ENCODE results near the gene PARVA. TPM values are rescaled to one million over a fixed set of nuclear protein-coding genes. Genes with fewer than 3 reads are reported as not detected.

PARVA gene
- total and polyA plus RNA-seq, 9 of the 15 experiments (the other 6 are each of a cell fraction or from before 2014, with no cell fraction given): 0.11 TPM; not detected in 8

DNA sequence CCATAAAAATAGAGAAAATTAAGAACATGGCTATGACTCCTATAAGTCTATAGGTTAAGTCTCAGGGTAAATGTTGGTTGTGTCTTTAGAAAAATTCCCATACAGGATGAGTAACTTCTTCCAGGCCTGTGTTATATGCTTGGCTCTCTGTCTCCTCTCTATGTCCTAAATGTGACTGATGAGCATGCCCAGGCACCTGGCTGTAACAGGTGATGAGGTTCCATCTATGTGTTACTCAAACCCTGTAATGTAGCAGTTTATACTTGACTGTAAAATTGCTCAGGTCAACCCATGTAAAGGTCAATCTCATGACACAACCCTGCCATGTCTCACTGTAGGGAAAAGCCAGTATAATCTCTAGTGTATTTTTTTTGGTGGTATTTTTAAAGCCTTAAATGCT lies 69.5 kb downstream of the PARVA start (continued):
- no peak for TF ChIP-seq MGA (IDR thresholded peaks at IDR 0.05)
- no peak for TF ChIP-seq POLR2AphosphoS5 (IDR thresholded peaks at IDR 0.05; ENCODE audit: control insufficient read depth, insufficient read depth, low read depth, low read length)
- TF ChIP-seq ZNF280B (CRISPR knock-in tag; IDR thresholded peaks at IDR 0.05): no peak
- no peak for TF ChIP-seq ZNF699 (CRISPR knock-in tag; IDR thresholded peaks at IDR 0.05; ENCODE audit: insufficient replicate concordance)
- TF ChIP-seq RBM22 (IDR thresholded peaks at IDR 0.05; ENCODE audit: low read depth, low read length, poor library complexity, severe bottlenecking): no peak
- no peak for TF ChIP-seq TOE1 (IDR thresholded peaks at IDR 0.05; ENCODE audit: borderline replicate concordance)
- no peak for TF ChIP-seq TOE1 (CRISPR knock-in tag; IDR thresholded peaks at IDR 0.05; ENCODE audit: borderline replicate concordance, low read depth)
- TF ChIP-seq U2AF2 (optimal IDR thresholded peaks at IDR 0.05; ENCODE audit: low read depth, low read length): no peak
- TF ChIP-seq CAMTA2 (CRISPR knock-in tag; conservative IDR thresholded peaks at IDR 0.05): no peak
- TF ChIP-seq ZNF12 (CRISPR knock-in tag; IDR thresholded peaks at IDR 0.05): no peak

Data from K562 (cell line).